Tibial nerve (tissue), 3 donors: ENCODE results near the gene MADD.

ENCODE experiments used
- POLR2A ChIP-seq, 2 donors: fragments of 450-650 bp; IDR thresholded peaks; one replicate each; pipeline ENCODE4 v1.6.1; 2017; ENCODE audit warnings: antibody characterized with exemption in 2 of 2, mild to moderate bottlenecking in 2 of 2, moderate library complexity in 2 of 2
- TF ChIP-seq, protein P1 (sequence below), 5 experiments: fragments of 200-600 bp in 3 of 5; fragments of 450-650 bp in 2 of 5; sonication (generic) in 3 of 5; IDR thresholded peaks; one replicate each; pipeline ENCODE4 v1.5.1; 2016 to 2019; ENCODE audit warnings: antibody characterized with exemption in 5 of 5, mild to moderate bottlenecking in 3 of 5, moderate library complexity in 2 of 5

- TF ChIP-seq POLR2A (IDR thresholded peaks at IDR 0.05): no peak
- TF ChIP-seq, protein P1, sequence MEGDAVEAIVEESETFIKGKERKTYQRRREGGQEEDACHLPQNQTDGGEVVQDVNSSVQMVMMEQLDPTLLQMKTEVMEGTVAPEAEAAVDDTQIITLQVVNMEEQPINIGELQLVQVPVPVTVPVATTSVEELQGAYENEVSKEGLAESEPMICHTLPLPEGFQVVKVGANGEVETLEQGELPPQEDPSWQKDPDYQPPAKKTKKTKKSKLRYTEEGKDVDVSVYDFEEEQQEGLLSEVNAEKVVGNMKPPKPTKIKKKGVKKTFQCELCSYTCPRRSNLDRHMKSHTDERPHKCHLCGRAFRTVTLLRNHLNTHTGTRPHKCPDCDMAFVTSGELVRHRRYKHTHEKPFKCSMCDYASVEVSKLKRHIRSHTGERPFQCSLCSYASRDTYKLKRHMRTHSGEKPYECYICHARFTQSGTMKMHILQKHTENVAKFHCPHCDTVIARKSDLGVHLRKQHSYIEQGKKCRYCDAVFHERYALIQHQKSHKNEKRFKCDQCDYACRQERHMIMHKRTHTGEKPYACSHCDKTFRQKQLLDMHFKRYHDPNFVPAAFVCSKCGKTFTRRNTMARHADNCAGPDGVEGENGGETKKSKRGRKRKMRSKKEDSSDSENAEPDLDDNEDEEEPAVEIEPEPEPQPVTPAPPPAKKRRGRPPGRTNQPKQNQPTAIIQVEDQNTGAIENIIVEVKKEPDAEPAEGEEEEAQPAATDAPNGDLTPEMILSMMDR (IDR thresholded peaks at IDR 0.05): no peak
Measured at GRCh38 chr11:47329431-47329986, 59.6 kb downstream of the MADD start.
